B cell (primary cell): ENCODE data around the gene KNL1.

Experiments used
- EZH2 ChIP-seq: IDR thresholded peaks from 2 replicates; pipeline ENCODE4 v1.6.1; 2012; ENCODE audit warnings: borderline replicate concordance, low read depth, mild to moderate bottlenecking, moderate library complexity, low read length; ENCODE audit not compliant: insufficient read depth, poor library complexity, severe bottlenecking
- TF ChIP-seq, protein P1 (sequence below): fragments of 200-600 bp; IDR thresholded peaks from one replicate; pipeline ENCODE4 v1.8.0; 2022; ENCODE audit warnings: antibody characterized with exemption, mild to moderate bottlenecking

DNA sequence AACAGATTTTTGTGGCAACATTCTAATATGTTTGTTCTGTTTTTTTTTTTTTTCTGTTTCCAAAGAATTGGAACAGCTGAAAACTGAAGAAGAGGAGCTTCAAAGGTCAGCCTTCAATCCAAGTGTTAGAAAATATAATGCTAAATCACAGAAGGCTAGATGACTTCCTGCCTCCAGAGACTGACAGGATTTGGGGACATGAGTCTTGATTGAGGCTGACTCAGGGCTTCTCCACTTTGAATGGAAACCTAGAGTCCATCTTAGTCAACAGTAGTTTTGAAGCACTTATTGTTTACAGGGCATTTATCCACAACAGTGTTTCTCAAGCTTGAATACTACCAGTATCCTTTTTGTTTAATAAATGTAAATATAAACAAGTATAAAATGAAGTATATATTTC lies 56.4 kb downstream of the KNL1 start:
- TF ChIP-seq, protein P1, sequence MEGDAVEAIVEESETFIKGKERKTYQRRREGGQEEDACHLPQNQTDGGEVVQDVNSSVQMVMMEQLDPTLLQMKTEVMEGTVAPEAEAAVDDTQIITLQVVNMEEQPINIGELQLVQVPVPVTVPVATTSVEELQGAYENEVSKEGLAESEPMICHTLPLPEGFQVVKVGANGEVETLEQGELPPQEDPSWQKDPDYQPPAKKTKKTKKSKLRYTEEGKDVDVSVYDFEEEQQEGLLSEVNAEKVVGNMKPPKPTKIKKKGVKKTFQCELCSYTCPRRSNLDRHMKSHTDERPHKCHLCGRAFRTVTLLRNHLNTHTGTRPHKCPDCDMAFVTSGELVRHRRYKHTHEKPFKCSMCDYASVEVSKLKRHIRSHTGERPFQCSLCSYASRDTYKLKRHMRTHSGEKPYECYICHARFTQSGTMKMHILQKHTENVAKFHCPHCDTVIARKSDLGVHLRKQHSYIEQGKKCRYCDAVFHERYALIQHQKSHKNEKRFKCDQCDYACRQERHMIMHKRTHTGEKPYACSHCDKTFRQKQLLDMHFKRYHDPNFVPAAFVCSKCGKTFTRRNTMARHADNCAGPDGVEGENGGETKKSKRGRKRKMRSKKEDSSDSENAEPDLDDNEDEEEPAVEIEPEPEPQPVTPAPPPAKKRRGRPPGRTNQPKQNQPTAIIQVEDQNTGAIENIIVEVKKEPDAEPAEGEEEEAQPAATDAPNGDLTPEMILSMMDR: no peak
- TF ChIP-seq EZH2: no peak
